A549 treated with GW870086 at 1 μM for 4 hours (cell line): ENCODE data around the gene PPM1F. TPM values are rescaled to one million over a fixed set of nuclear protein-coding genes. Genes with fewer than 3 reads are reported as not detected.

ENCODE experiments used
- total RNA-seq: library from RNA; stranded (reverse); fragments of 200-300 nt; extraction: Qiagen RNA extraction; gene quantifications from 5 replicates; pipeline ENCODE4 v1.2.3, GENCODE V29; 2022; ENCODE audit warnings: low read depth

Gene PPM1F
- 16.0 to 20.3 TPM (median 18.1 TPM) in 5 replicates for total RNA-seq

GRCh38 chr22:21952586-21953571 lies at the start of gene PPM1F:
Gene PPM1F, minus strand, starts transcription at chr22:21952848. Its CDS starts 6,800 bp downstream, at chr22:21946048.

DNA sequence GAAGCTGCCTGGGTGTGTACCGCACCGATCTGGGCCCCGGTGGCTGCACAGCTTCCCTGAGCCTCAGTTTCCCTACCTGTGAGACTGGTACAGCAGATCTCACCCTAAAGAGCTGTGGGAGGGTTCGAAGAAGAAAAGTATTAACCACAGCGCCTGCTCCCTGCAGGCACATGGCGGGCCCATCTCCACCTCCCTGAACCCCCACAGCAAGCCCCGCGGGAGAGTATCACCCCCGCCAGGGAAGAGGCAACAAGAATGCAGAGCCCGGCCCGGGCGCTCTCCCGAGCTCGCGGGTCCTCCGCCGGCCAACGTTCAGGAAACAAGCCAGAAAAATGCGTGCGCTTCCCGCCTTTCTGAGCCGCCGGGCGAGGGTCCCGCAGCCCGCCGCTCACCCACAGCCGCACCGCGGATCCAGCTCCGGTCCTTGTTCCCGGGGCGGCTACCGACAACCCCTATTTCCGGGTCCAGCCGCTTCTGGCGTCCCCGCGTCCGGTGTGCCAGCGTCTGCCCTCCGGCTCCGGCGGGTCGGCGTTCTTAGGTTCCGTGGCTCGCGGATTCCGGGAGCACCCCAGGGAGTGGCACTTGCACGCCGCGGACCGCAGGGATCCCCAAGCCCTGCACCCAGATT lies 29.8 kb upstream of the PPM1F start, which contains the start of gene TOP3B:
Gene TOP3B, minus strand, starts transcription at position 450 of the 628 bp plus-strand sequence. CDS start 7,078 bp downstream, outside the sequence.

Other genes starting within 250 kb of the PPM1F start
- 0.16 to 0.54 TPM (median 0.30 TPM) in 5 replicates for gene YPEL1, start 217.1 kb downstream of the PPM1F start, total RNA-seq
- gene MAPK1, start 85.2 kb downstream of the PPM1F start, total RNA-seq: 40.8 to 81.2 TPM (median 66.8 TPM) in 5 replicates
- gene TOP3B, start 29.9 kb upstream of the PPM1F start, total RNA-seq: 13.0 to 15.5 TPM (median 14.4 TPM) in 5 replicates